DMS53 (cell line): ENCODE results near the gene CABP2.
"Not testable (repeated sequence)": the region's sequence is repeated elsewhere in the genome, so short reads cannot be mapped to it uniquely, and the experiment has no call there.

Experiments used
- DNase-seq: peaks from one replicate; lab custom pipeline; 2025; lab: John Stamatoyannopoulos, UW

The CABP2 gene

GRCh38 chr11:67476692-67477091 lies 46.6 kb downstream of the CABP2 start:
- not testable (repeated sequence) for DNase-seq

GRCh38 chr11:67472882-67473281 lies 50.4 kb downstream of the CABP2 start:
- DNase-seq: no peak

- no peak for DNase-seq
These were observed 52.8 kb downstream of the CABP2 start for GRCh38 chr11:67470337-67471002.

- DNase-seq: no peak
These were observed 53.8 kb downstream of the CABP2 start for GRCh38 chr11:67469508-67469811.
